Endothelial cell (in vitro differentiated cells): ENCODE results near the gene SMIM12. TPM values are rescaled to one million over a fixed set of nuclear protein-coding genes. Genes with fewer than 3 reads are reported as not detected.
"Not testable (repeated sequence)": the region's sequence is repeated elsewhere in the genome, so short reads cannot be mapped to it uniquely, and the experiment has no call there.

Experiments
- DNase-seq: peaks from one replicate; pipeline ENCODE4 v3.0.0; 2021; ENCODE audit warnings: low spot score
- H3K27ac Mint-ChIP-seq: one replicate; pipeline ENCODE4 v1.8.0; 2021; ENCODE audit warnings: mixed read lengths, inconsistent platforms; ENCODE audit not compliant: unreplicated experiment
- H3K27me3 Mint-ChIP-seq: one replicate; pipeline ENCODE4 v1.8.0; 2021; ENCODE audit warnings: mild to moderate bottlenecking, moderate library complexity, mixed read lengths, inconsistent platforms; ENCODE audit not compliant: unreplicated experiment
- H3K36me3 Mint-ChIP-seq: one replicate; pipeline ENCODE4 v1.8.0; 2021; ENCODE audit warnings: mild to moderate bottlenecking, low read depth, mixed read lengths, inconsistent platforms; ENCODE audit not compliant: unreplicated experiment
- H3K4me1 Mint-ChIP-seq: one replicate; pipeline ENCODE4 v1.8.0; 2021; ENCODE audit warnings: mild to moderate bottlenecking, mixed read lengths, inconsistent platforms; ENCODE audit not compliant: unreplicated experiment
- H3K4me3 Mint-ChIP-seq: one replicate; pipeline ENCODE4 v1.8.0; 2021; ENCODE audit warnings: mild to moderate bottlenecking, mixed read lengths, inconsistent platforms; ENCODE audit not compliant: unreplicated experiment
- H3K9me3 Mint-ChIP-seq: one replicate; pipeline ENCODE4 v1.8.0; 2021; ENCODE audit warnings: mixed read lengths, inconsistent platforms; ENCODE audit not compliant: unreplicated experiment
- total RNA-seq: library from RNA; stranded (reverse); fragmentation: NEBNext Ultra II Directional; extraction: Animal tissue kit (Norgen Biotek cat#: 25700); gene quantifications from one replicate; pipeline ENCODE4 v1.2.1, GENCODE V29; 2021; ENCODE audit not compliant: unreplicated experiment
- TF ChIP-seq, protein P1 (sequence below): fragments of 200-600 bp; sonication (generic); IDR thresholded peaks from one replicate; pipeline ENCODE4 v1.5.0; 2021; ENCODE audit warnings: antibody characterized with exemption; ENCODE audit not compliant: unreplicated experiment

Gene SMIM12
- total RNA-seq, 1 donor from 2014 or later, result 84.4 TPM

DNA sequence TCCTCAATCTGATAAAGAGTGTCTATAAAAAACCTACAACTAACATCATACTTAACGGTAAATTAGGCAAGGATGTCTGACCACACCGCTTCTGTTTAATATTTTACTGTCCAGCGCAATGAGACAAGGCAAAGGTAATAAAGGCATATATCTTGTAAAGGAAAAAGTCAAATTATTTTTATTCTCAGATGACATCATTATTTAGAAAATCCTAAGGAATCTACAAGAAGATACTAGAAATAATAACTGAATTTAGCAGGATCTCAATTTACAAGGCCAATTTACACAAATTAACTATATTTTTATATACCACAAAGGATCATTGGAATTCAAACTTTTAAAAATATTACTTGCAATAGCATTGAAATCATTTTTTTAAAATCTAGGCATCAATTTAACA, 37.3 kb downstream of the SMIM12 start:
- no peak overlapping the region for H3K4me3 Mint-ChIP-seq
- no peaks in the 10 kb centered on the region for H3K9me3 Mint-ChIP-seq
- no peaks in the 10 kb centered on the region for H3K36me3 Mint-ChIP-seq
- TF ChIP-seq, protein P1, sequence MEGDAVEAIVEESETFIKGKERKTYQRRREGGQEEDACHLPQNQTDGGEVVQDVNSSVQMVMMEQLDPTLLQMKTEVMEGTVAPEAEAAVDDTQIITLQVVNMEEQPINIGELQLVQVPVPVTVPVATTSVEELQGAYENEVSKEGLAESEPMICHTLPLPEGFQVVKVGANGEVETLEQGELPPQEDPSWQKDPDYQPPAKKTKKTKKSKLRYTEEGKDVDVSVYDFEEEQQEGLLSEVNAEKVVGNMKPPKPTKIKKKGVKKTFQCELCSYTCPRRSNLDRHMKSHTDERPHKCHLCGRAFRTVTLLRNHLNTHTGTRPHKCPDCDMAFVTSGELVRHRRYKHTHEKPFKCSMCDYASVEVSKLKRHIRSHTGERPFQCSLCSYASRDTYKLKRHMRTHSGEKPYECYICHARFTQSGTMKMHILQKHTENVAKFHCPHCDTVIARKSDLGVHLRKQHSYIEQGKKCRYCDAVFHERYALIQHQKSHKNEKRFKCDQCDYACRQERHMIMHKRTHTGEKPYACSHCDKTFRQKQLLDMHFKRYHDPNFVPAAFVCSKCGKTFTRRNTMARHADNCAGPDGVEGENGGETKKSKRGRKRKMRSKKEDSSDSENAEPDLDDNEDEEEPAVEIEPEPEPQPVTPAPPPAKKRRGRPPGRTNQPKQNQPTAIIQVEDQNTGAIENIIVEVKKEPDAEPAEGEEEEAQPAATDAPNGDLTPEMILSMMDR, result no peak
- H3K27me3 Mint-ChIP-seq, result peaks cover 2% of the 10 kb centered on the region
- peaks cover 23% of the 10 kb centered on the region for H3K4me1 Mint-ChIP-seq
- DNase-seq, result no peak
- H3K27ac Mint-ChIP-seq, result no peak overlapping the region

DNA sequence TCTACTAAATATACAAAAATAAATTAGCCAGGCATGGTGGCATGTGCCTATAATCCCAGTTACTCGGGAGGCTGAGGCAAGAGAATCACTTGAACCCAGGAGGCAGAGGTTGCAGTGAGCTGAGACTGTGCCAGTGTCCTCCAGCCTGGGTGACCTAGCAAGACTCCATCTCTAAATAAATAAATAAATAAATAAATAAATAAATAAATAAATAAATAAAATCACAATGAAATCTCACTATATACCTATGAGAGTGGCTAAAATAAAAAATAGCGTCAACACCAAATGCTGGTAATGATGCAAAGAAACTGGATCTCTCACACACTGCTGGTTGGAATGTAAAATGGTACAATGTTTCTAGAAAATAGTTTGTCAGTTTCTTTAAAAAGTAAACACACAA, 40.7 kb downstream of the SMIM12 start:
- not testable (repeated sequence) for H3K4me3 Mint-ChIP-seq, H3K9me3 Mint-ChIP-seq, H3K27ac Mint-ChIP-seq, H3K36me3 Mint-ChIP-seq, DNase-seq, H3K27me3 Mint-ChIP-seq
- H3K4me1 Mint-ChIP-seq, result peaks cover 17% of the 10 kb centered on the region

DNA sequence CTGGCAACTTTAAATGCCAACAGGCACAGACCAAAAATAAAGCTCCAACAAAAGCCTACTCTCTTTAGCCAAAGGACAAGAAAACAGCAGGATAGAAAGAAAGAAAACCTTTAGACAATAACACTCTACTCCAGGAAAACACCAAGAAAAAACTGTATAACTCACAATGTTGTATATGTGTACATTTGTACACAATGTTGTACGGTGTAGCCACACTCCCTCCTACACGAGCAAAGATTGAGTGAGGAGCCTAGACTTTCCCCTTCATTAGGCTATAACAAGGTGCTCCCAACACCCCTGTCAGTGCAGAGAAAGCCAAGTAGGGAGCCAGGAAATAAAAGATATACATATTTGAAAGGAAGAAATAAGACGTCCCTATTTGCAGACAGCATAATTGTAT, 42.8 kb downstream of the SMIM12 start:
- DNase-seq, result no peak
- Mint-ChIP-seq H3K27me3 (peaks cover 2% of the 10 kb centered on the region), H3K4me1 (peaks cover 30% of the 10 kb centered on the region), H3K4me3 (no peak overlapping the region), H3K27ac (no peak overlapping the region), H3K36me3 (no peaks in the 10 kb centered on the region), H3K9me3 (no peaks in the 10 kb centered on the region)
- TF ChIP-seq, protein P1, result no peak

DNA sequence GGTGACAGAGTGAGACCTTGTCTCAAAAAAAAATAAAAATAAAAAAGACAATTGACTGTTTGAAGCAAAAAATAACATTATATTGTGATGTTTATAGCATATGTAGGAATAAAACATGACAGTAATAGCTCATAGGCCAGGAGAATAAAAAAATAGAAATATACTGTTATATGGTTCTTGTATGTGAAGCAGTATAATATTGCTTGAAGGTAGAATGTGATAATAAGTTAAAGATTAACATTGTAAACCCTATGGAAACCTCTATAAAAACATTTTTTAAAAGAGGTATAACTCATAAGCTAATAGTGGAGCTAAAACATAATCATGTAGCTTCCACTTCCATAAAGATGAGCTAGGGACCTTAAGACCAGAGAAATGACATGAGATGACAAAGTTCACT, 43.2 kb downstream of the SMIM12 start:
- Mint-ChIP-seq H3K9me3 (no peaks in the 10 kb centered on the region), H3K27me3 (peaks cover 2% of the 10 kb centered on the region), H3K4me3 (no peak overlapping the region), H3K36me3 (no peaks in the 10 kb centered on the region), H3K4me1 (peaks cover 30% of the 10 kb centered on the region), H3K27ac (no peak overlapping the region)
- DNase-seq, result no peak
- TF ChIP-seq, protein P1, result no peak

DNA sequence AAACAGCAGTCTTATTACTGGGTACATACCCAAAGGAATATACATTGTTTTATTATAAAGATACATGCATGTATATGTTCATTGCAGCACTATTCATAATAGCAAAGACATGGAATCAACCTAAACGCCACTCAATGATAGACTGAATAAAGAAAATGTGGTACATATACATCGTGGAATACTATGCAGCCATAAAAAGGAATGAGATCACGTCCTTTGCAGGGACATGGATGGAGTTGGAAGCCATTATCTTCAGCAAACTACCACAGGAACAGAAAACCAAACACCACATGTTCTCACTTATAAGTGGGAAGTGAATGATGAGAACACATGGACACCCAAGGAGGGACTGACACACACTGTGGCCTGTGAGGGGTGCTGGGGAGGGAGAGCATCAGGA, 48.8 kb downstream of the SMIM12 start:
- not testable (repeated sequence) for H3K27ac Mint-ChIP-seq, DNase-seq, H3K4me3 Mint-ChIP-seq, H3K27me3 Mint-ChIP-seq, H3K36me3 Mint-ChIP-seq, H3K9me3 Mint-ChIP-seq
- H3K4me1 Mint-ChIP-seq, result peaks cover 26% of the 10 kb centered on the region

DNA sequence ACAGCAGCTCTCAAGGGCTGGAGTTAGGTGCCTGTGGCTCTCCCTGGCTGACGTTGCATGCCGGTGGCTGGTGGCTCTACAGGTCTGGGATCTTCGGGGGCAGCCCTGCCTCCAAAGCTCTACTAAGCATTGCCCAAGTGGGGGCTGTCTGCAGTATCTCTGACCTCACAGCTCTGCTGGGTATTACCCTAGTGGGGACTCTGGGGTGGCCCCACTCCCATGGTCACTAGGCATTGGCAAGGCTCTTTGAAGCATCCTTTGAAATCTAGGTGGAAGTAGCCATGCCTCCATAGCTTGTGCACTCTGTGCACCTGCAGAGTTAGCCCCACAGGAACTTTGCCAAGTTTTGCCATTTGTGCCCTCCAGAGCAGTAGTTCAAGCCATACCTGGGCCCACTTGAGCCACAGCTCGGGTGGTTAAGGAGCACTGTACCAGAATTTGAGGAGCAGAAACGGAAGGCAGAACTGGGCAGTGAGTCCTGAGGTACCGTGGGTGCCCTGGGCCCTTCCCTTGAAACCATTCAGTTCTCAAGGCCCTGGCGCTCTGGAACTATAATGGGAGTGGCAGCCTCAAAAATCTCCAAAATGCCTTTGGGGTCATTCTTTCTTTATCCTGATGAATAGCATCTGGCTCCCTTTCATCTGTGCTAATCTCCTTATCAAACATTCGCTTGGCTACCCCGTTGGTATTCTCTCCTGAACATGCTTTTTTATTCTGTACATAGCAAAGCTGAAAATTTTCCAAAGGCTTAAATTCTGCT, 51.3 kb downstream of the SMIM12 start:
- TF ChIP-seq, protein P1, result no peak
- no peaks in the 10 kb centered on the region for H3K36me3 Mint-ChIP-seq
- H3K27ac Mint-ChIP-seq, result no peak overlapping the region
- H3K9me3 Mint-ChIP-seq, result no peaks in the 10 kb centered on the region
- no peak for DNase-seq
- peaks cover 8% of the 10 kb centered on the region for H3K4me1 Mint-ChIP-seq
- no peaks in the 10 kb centered on the region for H3K27me3 Mint-ChIP-seq
- no peak overlapping the region for H3K4me3 Mint-ChIP-seq
